PC-9 (cell line): ENCODE data around the gene RTL10. TPM values are rescaled to one million over a fixed set of nuclear protein-coding genes. Genes with fewer than 3 reads are reported as not detected.

Experiments
- BruUV-seq: library from RNA; stranded (reverse); fragments of 400-500 nt; replicated peaks from 2 replicates; lab custom pipeline; 2021; lab: Mats Ljungman, UMichigan
- CTCF ChIA-PET: fragments of 300-600 bp; sonication (Branson Sonifier 250); formaldehyde crosslinking; loops from one replicate; lab custom pipeline; 2022; ENCODE audit warnings: antibody characterized with exemption; lab: Charles Lee
- POLR2A ChIA-PET: fragments of 300-600 bp; sonication (Branson Sonifier 250); formaldehyde crosslinking; loops from one replicate; lab custom pipeline; 2022; ENCODE audit warnings: antibody characterized with exemption; ENCODE audit not compliant: unreplicated experiment; lab: Charles Lee
- DNase-seq, 2 experiments: peaks; one replicate each; pipeline versions ENCODE4 v3.0.0 to v3.0.0-alpha.2; 2015 to 2022; ENCODE audit warnings: mixed read lengths in 1 of 2
- H2AFZ ChIP-seq: fragments of 200-600 bp; sonication (generic); 2 replicates; pipeline ENCODE4 v1.8.1; 2017; ENCODE audit warnings: antibody characterized with exemption
- H3F3A ChIP-seq: fragments of 200-600 bp; sonication (generic); 2 replicates; pipeline ENCODE4 v1.8.1; 2017; ENCODE audit warnings: antibody characterized with exemption, mild to moderate bottlenecking, low read depth; ENCODE audit not compliant: insufficient read depth
- H3K27ac ChIP-seq: fragments of 200-600 bp; sonication (generic); 2 replicates; pipeline ENCODE4 v1.6.1; 2016; ENCODE audit warnings: mixed run types
- H3K27me3 ChIP-seq: fragments of 200-600 bp; sonication (generic); 2 replicates; pipeline ENCODE4 v1.6.1; 2016; ENCODE audit warnings: low read depth, mixed run types; ENCODE audit not compliant: insufficient read depth
- H3K36me3 ChIP-seq: fragments of 200-600 bp; sonication (generic); 2 replicates; pipeline ENCODE4 v1.6.1; 2016; ENCODE audit warnings: low read depth, mixed run types
- H3K4me1 ChIP-seq: fragments of 200-600 bp; sonication (generic); replicated peaks from 2 replicates; pipeline ENCODE4 v1.6.1; 2016; ENCODE audit warnings: mixed run types; ENCODE audit not compliant: insufficient read depth
- H3K4me2 ChIP-seq: fragments of 200-600 bp; sonication (generic); 2 replicates; pipeline ENCODE4 v1.6.1; 2017; ENCODE audit warnings: mixed run types
- H3K4me3 ChIP-seq: fragments of 200-600 bp; sonication (generic); 2 replicates; pipeline ENCODE4 v1.6.1; 2016; ENCODE audit warnings: mixed run types
- H3K79me2 ChIP-seq: fragments of 200-600 bp; sonication (generic); 2 replicates; pipeline ENCODE4 v1.6.1; 2017; ENCODE audit warnings: low read depth, mixed run types
- H3K9me2 ChIP-seq: fragments of 200-600 bp; sonication (generic); 2 replicates; pipeline ENCODE4 v1.8.1; 2017; ENCODE audit warnings: mild to moderate bottlenecking; ENCODE audit not compliant: insufficient read depth
- H3K9me3 ChIP-seq: fragments of 200-600 bp; sonication (generic); 2 replicates; pipeline ENCODE4 v1.8.1; 2016; ENCODE audit warnings: low read depth; ENCODE audit not compliant: insufficient read depth
- H4K20me1 ChIP-seq: fragments of 200-600 bp; sonication (generic); 2 replicates; pipeline ENCODE4 v1.8.1; 2017; ENCODE audit not compliant: insufficient read depth
- CTCF ChIP-seq: fragments of 200-600 bp; sonication (generic); conservative IDR thresholded peaks from 2 replicates; pipeline ENCODE4 v1.6.1; 2017; ENCODE audit warnings: mixed run types, antibody characterized with exemption, mild to moderate bottlenecking, moderate library complexity
- EZH2 ChIP-seq: fragments of 200-600 bp; sonication (generic); IDR thresholded peaks from 2 replicates; pipeline ENCODE4 v1.8.0; 2017; ENCODE audit warnings: antibody characterized with exemption, low read depth
- intact Hi-C: fragments of 100-400 bp; cut with micrococcal nuclease; formaldehyde crosslinking; loops from one replicate; pipeline ENCODE4 v1.10.0; 2022; ENCODE audit not compliant: unreplicated experiment
- total RNA-seq: library from RNA; stranded (reverse); gene quantifications from 2 replicates; pipeline ENCODE4 v1.2.3, GENCODE V29; 2021

RTL10 gene
- total RNA-seq, 1 experiment from 2014 or later: 23.5 TPM

DNA sequence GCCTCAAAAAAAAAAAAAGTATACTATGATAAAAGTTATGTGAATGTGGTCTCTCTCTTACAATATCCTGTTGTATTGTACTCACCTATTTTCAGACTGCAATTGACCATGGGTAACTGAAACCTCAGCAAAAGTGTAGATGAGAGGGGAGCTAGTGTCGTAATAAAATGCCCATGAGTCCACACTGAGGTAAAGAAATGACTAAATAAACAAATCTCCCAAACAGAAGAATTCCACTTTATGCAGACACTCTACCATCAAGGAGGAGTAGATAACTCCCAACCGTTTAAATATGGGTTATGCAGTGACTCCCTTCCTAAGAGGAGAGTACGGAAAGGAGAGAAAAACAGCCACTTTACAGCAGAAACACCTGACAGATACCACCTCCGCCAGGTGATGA is 14.6 kb downstream of the RTL10 start:
- CTCF ChIA-PET: no interaction called here
- H3K4me2 ChIP-seq: no peak overlapping the region

DNA sequence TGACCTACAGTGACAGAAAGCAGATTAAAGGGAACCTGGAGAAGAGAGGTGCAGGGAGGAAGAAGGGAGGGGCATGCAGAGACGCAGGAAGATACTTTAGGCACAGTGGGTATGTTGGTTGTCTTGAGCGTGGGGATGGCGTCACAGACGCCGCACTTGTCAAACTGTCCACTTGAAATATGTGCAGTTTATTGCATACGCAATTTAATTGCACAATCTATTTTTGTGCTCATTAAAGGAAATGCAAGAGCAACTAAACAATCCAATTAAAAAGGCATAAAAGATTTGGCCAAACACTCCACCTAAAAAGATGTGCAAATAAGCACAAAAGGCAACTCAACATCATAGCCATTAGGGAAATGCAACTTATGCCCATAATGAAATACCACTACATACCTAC is 16.8 kb downstream of the RTL10 start:
- Histone ChIP-seq H3K36me3 (no peaks in the 10 kb centered on the region), H3K4me2 (no peak overlapping the region), H3K27ac (no peak overlapping the region), H3K27me3 (no peaks in the 10 kb centered on the region), H3K4me1 (no peaks in the 10 kb centered on the region), H3K4me3 (no peak overlapping the region), H3K9me2 (no peaks in the 10 kb centered on the region), H3K79me2 (no peaks in the 10 kb centered on the region), H2AFZ (no peak overlapping the region), H3F3A (no peaks in the 10 kb centered on the region), H4K20me1 (no peaks in the 10 kb centered on the region), H3K9me3 (no peaks in the 10 kb centered on the region)
- ChIA-PET POLR2A (no interaction called here), CTCF (no interaction called here)
- intact Hi-C loops: no loop called here
- no peak for DNase-seq
- BruUV-seq: no TSS peak
- TF ChIP-seq CTCF (no peak), EZH2 (no peak)

More for the DNA sequence above, 14.6 kb downstream of the RTL10 start:
- no peaks in the 10 kb centered on the region for H3K9me3 ChIP-seq
- H3K27ac ChIP-seq: no peak overlapping the region
- DNase-seq: no peak
- POLR2A ChIA-PET: interaction anchor here (0.6 kb wide), 1 partner anchor 459 kb away, joined by 5 read pairs; no protein-coding TSS in a partner anchor
- H3K27me3 ChIP-seq: no peaks in the 10 kb centered on the region
- no peaks in the 10 kb centered on the region for H4K20me1 ChIP-seq
- no peak overlapping the region for H2AFZ ChIP-seq
- H3K36me3 ChIP-seq: no peaks in the 10 kb centered on the region
- H3F3A ChIP-seq: no peaks in the 10 kb centered on the region
- TF ChIP-seq EZH2 (no peak), CTCF (no peak)
- no TSS peak for BruUV-seq
- H3K4me1 ChIP-seq: no peaks in the 10 kb centered on the region
- no peak overlapping the region for H3K4me3 ChIP-seq
- no peaks in the 10 kb centered on the region for H3K79me2 ChIP-seq
- intact Hi-C loops: no loop called here
- no peaks in the 10 kb centered on the region for H3K9me2 ChIP-seq

DNA sequence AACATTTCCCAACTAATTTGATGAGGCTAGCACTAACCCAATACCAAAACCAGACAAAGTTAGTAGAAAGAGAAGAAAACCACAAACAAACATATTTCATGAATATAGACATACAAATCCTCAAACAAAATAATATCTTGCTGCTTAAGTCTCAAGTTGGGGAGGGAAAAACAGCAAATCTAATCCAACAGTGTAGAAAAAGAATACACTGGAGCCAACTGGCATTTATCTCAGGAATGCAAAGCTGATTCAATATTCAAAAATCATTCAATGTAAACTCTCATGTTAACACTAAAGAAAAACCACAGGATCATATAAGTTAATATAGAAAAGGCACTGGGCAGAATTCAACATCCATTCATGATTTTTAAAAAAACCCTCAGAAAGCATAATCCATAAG is 18.2 kb downstream of the RTL10 start:
- TF ChIP-seq EZH2: no peak
- TF ChIP-seq CTCF: no peak
- Histone ChIP-seq H3K27me3 (no peaks in the 10 kb centered on the region), H3K79me2 (no peaks in the 10 kb centered on the region), H3F3A (no peaks in the 10 kb centered on the region), H3K36me3 (no peaks in the 10 kb centered on the region), H3K9me2 (no peaks in the 10 kb centered on the region), H3K4me2 (no peak overlapping the region), H3K27ac (no peak overlapping the region), H4K20me1 (no peaks in the 10 kb centered on the region), H3K4me1 (no peaks in the 10 kb centered on the region), H3K4me3 (no peak overlapping the region), H2AFZ (no peak overlapping the region), H3K9me3 (no peaks in the 10 kb centered on the region)
- BruUV-seq: no TSS peak
- CTCF ChIA-PET: no interaction called here
- POLR2A ChIA-PET: no interaction called here
- intact Hi-C loops: no loop called here
- DNase-seq: no peak
